K562 (cell line): ENCODE measurements around the gene GSTO2. TPM values are rescaled to one million over a fixed set of nuclear protein-coding genes. Genes with fewer than 3 reads are reported as not detected.

Experiments used
- CGGBP1 ChIP-seq: fragments of 250-450 bp; sonication (Bioruptor Pico); IDR thresholded peaks from 2 replicates; pipeline ENCODE4 v1.9.0; 2021; ENCODE audit warnings: mild to moderate bottlenecking
- E2F3 ChIP-seq: fragments of 250-450 bp; sonication (Bioruptor Pico); IDR thresholded peaks from 2 replicates; pipeline ENCODE4 v1.4.0; 2020; ENCODE audit warnings: mild to moderate bottlenecking
- GTF2A2 ChIP-seq: IDR thresholded peaks from 2 replicates; pipeline ENCODE4 v1.6.1; 2016; ENCODE audit warnings: mild to moderate bottlenecking, missing genetic modification characterization, missing compliant biosample characterization
- L3MBTL2 ChIP-seq: fragments of 450-650 bp; IDR thresholded peaks from 2 replicates; pipeline ENCODE4 v1.6.1; 2016; ENCODE audit warnings: mild to moderate bottlenecking, moderate library complexity
- MGA ChIP-seq: fragments of 450-650 bp; IDR thresholded peaks from 2 replicates; pipeline ENCODE4 v1.6.1; 2016; ENCODE audit warnings: mild to moderate bottlenecking, moderate library complexity
- TCFL5 ChIP-seq: fragments of 250-450 bp; sonication (Bioruptor Pico); conservative IDR thresholded peaks from 2 replicates; pipeline ENCODE4 v1.6.1; 2021; ENCODE audit warnings: mild to moderate bottlenecking, moderate library complexity, matching md5 sums
- TOE1 ChIP-seq, 2 experiments: fragments of 450-650 bp in 1 of 2; sonication (generic) in 1 of 2; formaldehyde crosslinking in 1 of 2; IDR thresholded peaks; 2 replicates each; pipeline versions ENCODE4 v1.7.1 to v1.8.0; 2016 to 2022; ENCODE audit warnings: borderline replicate concordance in 2 of 2, mild to moderate bottlenecking in 2 of 2, antibody characterized with exemption in 1 of 2, inconsistent platforms in 1 of 2, low read depth in 1 of 2, missing genetic modification reagents in 1 of 2, moderate library complexity in 1 of 2
- XRCC5 ChIP-seq: fragments of 200-400 bp; formaldehyde crosslinking; IDR thresholded peaks from 2 replicates; pipeline ENCODE4 v1.6.1; 2017; ENCODE audit warnings: low read depth, mild to moderate bottlenecking, low read length
- polyA plus RNA-seq, 8 experiments: library from polyadenylated mRNA; depleted of rRNA in 4 of 8; stranded (reverse) in 5 of 8; unstranded in 3 of 8; fragments of >200 nt; fragmentation: Nextera tagmentation in 2 of 8; fragmentation: Illumina TruSeq in 1 of 8; extraction: Ambion mirVana in 2 of 8; extraction: Trizol in 1 of 8; gene quantifications; 2 replicates each; pipeline versions ENCODE4 v1.2.1 to v1.2.3, GENCODE V29; 2011 to 2014; ENCODE audit warnings: inconsistent platforms in 1 of 8, missing spikeins in 1 of 8
- total RNA-seq, 7 experiments: library from RNA; depleted of rRNA in 6 of 7; stranded (reverse); fragments of >200 nt in 6 of 7; fragmentation: Illumina TruSeq in 2 of 7; extraction: Trizol in 2 of 7; gene quantifications; 2 replicates each; pipeline versions ENCODE4 v1.2.1 to v1.2.3, GENCODE V29; 2011 to 2021; ENCODE audit warnings: low replicate concordance in 1 of 7

Gene GSTO2
- total and polyA plus RNA-seq, 9 of the 15 experiments (the other 6 are each of a cell fraction or from before 2014, with no cell fraction given) = 0.18 to 1.8 (median 0.90) TPM

- no peak for TF ChIP-seq MGA
- no peak for TF ChIP-seq XRCC5
- TF ChIP-seq TCFL5 (CRISPR knock-in tag) = no peak
- no peak for TF ChIP-seq GTF2A2 (tag)
- no peak for TF ChIP-seq TOE1 (IDR thresholded peaks at IDR 0.05; ENCODE audit: borderline replicate concordance)
- TF ChIP-seq TOE1 (CRISPR knock-in tag; IDR thresholded peaks at IDR 0.05; ENCODE audit: borderline replicate concordance, low read depth) = no peak
- TF ChIP-seq E2F3 (CRISPR knock-in tag) = no peak
- no peak for TF ChIP-seq CGGBP1 (CRISPR knock-in tag)
- no peak for TF ChIP-seq L3MBTL2
These were observed 11.7 kb upstream of the GSTO2 start (continued) for GRCh38 chr10:104257235-104257634.
